ENCODE results near the gene ZNF789.

GRCh38 chr7:99452541-99452940, 20.1 kb upstream of the ZNF789 start:
- TF ChIP-seq MXI1 (IDR thresholded peaks at IDR 0.05; ENCODE audit: borderline replicate concordance, low read depth, low read length) (no peak), POLR2A (IDR thresholded peaks at IDR 0.05; ENCODE audit: low read depth, low read length) (no peak), MAFK (IDR thresholded peaks at IDR 0.05; ENCODE audit: low read depth, low read length) (no peak), CEBPB (IDR thresholded peaks at IDR 0.05; ENCODE audit: low read depth, low read length) (no peak), RFX5 (IDR thresholded peaks at IDR 0.05; ENCODE audit: low read depth, low read length) (no peak), FOS (IDR thresholded peaks at IDR 0.05; ENCODE audit: low read depth, low read length) (no peak)
- TF ChIP-seq, protein P1, sequence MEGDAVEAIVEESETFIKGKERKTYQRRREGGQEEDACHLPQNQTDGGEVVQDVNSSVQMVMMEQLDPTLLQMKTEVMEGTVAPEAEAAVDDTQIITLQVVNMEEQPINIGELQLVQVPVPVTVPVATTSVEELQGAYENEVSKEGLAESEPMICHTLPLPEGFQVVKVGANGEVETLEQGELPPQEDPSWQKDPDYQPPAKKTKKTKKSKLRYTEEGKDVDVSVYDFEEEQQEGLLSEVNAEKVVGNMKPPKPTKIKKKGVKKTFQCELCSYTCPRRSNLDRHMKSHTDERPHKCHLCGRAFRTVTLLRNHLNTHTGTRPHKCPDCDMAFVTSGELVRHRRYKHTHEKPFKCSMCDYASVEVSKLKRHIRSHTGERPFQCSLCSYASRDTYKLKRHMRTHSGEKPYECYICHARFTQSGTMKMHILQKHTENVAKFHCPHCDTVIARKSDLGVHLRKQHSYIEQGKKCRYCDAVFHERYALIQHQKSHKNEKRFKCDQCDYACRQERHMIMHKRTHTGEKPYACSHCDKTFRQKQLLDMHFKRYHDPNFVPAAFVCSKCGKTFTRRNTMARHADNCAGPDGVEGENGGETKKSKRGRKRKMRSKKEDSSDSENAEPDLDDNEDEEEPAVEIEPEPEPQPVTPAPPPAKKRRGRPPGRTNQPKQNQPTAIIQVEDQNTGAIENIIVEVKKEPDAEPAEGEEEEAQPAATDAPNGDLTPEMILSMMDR (conservative IDR thresholded peaks at IDR 0.05; ENCODE audit: low read depth, low read length) = no peak
